ENCODE results near the gene DAB2IP. TPM values are rescaled to one million over a fixed set of nuclear protein-coding genes. Genes with fewer than 3 reads are reported as not detected.

DAB2IP gene
- total RNA-seq, 4 donors from 2014 or later: 55.2 to 76.0 (median 60.5) TPM

DNA sequence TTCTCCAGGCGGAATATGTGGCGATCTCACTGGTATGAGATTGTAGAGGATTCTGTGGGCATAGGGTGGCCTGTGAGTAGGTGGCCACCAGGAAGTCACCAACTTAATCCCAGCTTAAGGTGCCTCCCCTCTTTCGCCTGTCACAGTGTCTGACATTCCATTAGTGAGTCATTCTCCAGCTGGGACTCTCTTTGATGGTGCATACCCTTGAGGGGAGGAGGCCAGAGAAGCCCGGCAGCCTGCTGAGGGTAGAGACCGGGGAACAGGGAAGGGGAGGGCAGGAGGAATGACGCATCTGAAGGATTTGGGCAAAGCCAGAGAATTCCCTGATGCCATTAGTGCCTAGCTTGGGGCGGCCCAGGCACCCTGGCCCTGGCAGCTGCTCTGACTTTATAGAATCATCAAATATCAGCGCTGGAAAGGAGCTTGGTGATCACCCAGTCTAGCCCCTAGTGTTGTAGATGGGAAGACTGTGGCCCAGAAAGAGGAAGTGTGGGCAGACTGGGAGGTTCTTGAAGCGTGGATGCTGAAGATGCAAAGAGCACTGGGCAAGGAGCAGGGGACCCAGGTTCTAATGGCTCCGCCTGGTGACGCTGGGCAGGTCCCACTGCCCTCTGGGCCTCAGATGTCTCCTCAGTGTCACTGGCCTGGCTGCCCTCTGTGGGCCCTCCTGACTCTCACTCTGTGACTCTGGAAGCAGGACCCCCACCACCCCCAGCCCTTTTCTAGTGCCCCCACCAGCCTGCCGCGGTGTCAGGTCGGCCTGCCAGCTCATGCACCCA is 41.4 kb downstream of the DAB2IP start:
- no peak for DNase-seq
- TF ChIP-seq POLR2A (IDR thresholded peaks at IDR 0.05): no peak
- TF ChIP-seq CTCF (IDR thresholded peaks at IDR 0.05): no peak
- Histone ChIP-seq H3K9me3 (no peaks in the 10 kb centered on the region), H3K4me1 (peaks cover 0 to 4% (median 0%) of the 10 kb centered on the region in 4 donors), H3K27me3 (no peaks in the 10 kb centered on the region), H3K36me3 (no peaks in the 10 kb centered on the region), H3K27ac (peak overlapping the region in 2 of 4 donors; percentile 4 to 35), H3K4me3 (no peak overlapping the region)

- peaks cover 0 to 5% (median under 1%) of the 10 kb centered on the region in 4 donors for H3K4me1 ChIP-seq
Measured at GRCh38 chr9:121693388-121693670, 41.9 kb downstream of the DAB2IP start.

GRCh38 chr9:121694001-121694400 is 42.6 kb downstream of the DAB2IP start:
- no peak overlapping the region for H3K4me3 ChIP-seq

More at GRCh38 chr9:121693388-121693670, 41.9 kb downstream of the DAB2IP start:
- H3K27me3 ChIP-seq: no peaks in the 10 kb centered on the region
- no peak overlapping the region for H3K4me3 ChIP-seq
- no peaks in the 10 kb centered on the region for H3K36me3 ChIP-seq
- H3K9me3 ChIP-seq: no peaks in the 10 kb centered on the region
- peak overlapping the region in 1 of 4 donors; percentile 4 for H3K27ac ChIP-seq
- DNase-seq: no peak
- TF ChIP-seq POLR2A (IDR thresholded peaks at IDR 0.05): no peak
- TF ChIP-seq CTCF (IDR thresholded peaks at IDR 0.05): no peak

DNA sequence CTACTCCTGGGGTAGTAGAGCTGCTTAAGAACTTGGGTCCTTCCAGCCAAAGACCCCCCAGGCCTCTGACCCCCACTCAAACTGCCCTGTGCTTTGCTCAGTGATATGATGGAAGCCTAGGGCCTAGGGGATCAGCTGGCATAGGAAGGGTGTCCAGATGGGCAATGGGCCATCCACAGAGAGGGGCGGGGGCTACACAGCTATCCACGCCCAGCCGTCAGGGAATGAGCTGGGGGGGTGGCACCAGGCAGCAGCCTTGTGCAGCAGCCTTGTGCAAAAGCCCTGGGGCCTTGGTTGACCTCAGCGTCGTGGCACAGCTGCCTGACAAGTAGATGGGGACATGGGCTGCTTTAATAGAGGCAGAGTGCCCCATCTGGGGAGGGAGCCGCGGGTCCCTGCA is 43.2 kb downstream of the DAB2IP start:
- H3K9me3 ChIP-seq: no peaks in the 10 kb centered on the region
- no peak for DNase-seq
- TF ChIP-seq CTCF (IDR thresholded peaks at IDR 0.05) (no peak), POLR2A (IDR thresholded peaks at IDR 0.05) (no peak)
- peaks cover 0 to 15% (median 3%) of the 10 kb centered on the region in 4 donors for H3K4me1 ChIP-seq
- H3K27me3 ChIP-seq: no peaks in the 10 kb centered on the region
- H3K4me3 ChIP-seq: no peak overlapping the region
- H3K27ac ChIP-seq: no peak overlapping the region
- H3K36me3 ChIP-seq: no peaks in the 10 kb centered on the region

More at GRCh38 chr9:121694001-121694400, 42.6 kb downstream of the DAB2IP start:
- no peaks in the 10 kb centered on the region for H3K36me3 ChIP-seq
- no peaks in the 10 kb centered on the region for H3K9me3 ChIP-seq
- H3K27me3 ChIP-seq: no peaks in the 10 kb centered on the region
- no peak overlapping the region for H3K27ac ChIP-seq
- no peak for DNase-seq
- H3K4me1 ChIP-seq: peaks cover 0 to 10% (median 3%) of the 10 kb centered on the region in 4 donors
- TF ChIP-seq CTCF (IDR thresholded peaks at IDR 0.05): no peak
- no peak for TF ChIP-seq POLR2A (IDR thresholded peaks at IDR 0.05)

DNA sequence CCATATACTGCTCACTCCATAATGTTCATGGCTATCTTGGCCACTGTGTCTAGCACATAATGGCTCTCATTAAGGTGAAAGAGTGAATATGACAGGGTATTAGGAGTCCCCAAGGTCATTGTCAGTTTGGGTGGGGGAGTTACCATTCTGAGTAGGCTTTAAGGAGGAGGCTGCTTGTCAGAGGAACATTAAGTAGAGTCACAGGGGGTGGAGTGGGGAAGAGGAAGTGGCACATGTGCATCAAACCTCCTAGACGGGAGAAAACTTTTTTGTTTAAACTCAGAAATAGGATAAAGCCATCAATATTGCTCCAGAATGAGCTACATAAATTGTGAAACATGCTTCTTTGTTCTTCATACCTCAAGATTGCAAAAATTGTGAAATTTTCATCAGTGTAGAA is 45.5 kb downstream of the DAB2IP start:
- Histone ChIP-seq H3K4me1 (peaks cover 0 to 31% (median 10%) of the 10 kb centered on the region in 4 donors), H3K36me3 (no peaks in the 10 kb centered on the region), H3K27ac (no peak overlapping the region), H3K27me3 (no peaks in the 10 kb centered on the region), H3K4me3 (no peak overlapping the region), H3K9me3 (no peaks in the 10 kb centered on the region)
- TF ChIP-seq CTCF (IDR thresholded peaks at IDR 0.05) (no peak), POLR2A (IDR thresholded peaks at IDR 0.05) (no peak)
- no peak for DNase-seq
